Measurements from ENCODE around the gene TNFAIP8. TPM values are rescaled to one million over a fixed set of nuclear protein-coding genes. Genes with fewer than 3 reads are reported as not detected.
A peak's percentile ranks its signal among the peaks of the same experiment; 100 is the strongest.

Gene TNFAIP8
- total and polyA plus RNA-seq, 2 experiments from 2014 or later = 10.6 to 29.2 TPM

GRCh38 chr5:119388619-119389190 lies 32.9 kb downstream of the TNFAIP8 start (continued):
- TF ChIP-seq, protein P1, sequence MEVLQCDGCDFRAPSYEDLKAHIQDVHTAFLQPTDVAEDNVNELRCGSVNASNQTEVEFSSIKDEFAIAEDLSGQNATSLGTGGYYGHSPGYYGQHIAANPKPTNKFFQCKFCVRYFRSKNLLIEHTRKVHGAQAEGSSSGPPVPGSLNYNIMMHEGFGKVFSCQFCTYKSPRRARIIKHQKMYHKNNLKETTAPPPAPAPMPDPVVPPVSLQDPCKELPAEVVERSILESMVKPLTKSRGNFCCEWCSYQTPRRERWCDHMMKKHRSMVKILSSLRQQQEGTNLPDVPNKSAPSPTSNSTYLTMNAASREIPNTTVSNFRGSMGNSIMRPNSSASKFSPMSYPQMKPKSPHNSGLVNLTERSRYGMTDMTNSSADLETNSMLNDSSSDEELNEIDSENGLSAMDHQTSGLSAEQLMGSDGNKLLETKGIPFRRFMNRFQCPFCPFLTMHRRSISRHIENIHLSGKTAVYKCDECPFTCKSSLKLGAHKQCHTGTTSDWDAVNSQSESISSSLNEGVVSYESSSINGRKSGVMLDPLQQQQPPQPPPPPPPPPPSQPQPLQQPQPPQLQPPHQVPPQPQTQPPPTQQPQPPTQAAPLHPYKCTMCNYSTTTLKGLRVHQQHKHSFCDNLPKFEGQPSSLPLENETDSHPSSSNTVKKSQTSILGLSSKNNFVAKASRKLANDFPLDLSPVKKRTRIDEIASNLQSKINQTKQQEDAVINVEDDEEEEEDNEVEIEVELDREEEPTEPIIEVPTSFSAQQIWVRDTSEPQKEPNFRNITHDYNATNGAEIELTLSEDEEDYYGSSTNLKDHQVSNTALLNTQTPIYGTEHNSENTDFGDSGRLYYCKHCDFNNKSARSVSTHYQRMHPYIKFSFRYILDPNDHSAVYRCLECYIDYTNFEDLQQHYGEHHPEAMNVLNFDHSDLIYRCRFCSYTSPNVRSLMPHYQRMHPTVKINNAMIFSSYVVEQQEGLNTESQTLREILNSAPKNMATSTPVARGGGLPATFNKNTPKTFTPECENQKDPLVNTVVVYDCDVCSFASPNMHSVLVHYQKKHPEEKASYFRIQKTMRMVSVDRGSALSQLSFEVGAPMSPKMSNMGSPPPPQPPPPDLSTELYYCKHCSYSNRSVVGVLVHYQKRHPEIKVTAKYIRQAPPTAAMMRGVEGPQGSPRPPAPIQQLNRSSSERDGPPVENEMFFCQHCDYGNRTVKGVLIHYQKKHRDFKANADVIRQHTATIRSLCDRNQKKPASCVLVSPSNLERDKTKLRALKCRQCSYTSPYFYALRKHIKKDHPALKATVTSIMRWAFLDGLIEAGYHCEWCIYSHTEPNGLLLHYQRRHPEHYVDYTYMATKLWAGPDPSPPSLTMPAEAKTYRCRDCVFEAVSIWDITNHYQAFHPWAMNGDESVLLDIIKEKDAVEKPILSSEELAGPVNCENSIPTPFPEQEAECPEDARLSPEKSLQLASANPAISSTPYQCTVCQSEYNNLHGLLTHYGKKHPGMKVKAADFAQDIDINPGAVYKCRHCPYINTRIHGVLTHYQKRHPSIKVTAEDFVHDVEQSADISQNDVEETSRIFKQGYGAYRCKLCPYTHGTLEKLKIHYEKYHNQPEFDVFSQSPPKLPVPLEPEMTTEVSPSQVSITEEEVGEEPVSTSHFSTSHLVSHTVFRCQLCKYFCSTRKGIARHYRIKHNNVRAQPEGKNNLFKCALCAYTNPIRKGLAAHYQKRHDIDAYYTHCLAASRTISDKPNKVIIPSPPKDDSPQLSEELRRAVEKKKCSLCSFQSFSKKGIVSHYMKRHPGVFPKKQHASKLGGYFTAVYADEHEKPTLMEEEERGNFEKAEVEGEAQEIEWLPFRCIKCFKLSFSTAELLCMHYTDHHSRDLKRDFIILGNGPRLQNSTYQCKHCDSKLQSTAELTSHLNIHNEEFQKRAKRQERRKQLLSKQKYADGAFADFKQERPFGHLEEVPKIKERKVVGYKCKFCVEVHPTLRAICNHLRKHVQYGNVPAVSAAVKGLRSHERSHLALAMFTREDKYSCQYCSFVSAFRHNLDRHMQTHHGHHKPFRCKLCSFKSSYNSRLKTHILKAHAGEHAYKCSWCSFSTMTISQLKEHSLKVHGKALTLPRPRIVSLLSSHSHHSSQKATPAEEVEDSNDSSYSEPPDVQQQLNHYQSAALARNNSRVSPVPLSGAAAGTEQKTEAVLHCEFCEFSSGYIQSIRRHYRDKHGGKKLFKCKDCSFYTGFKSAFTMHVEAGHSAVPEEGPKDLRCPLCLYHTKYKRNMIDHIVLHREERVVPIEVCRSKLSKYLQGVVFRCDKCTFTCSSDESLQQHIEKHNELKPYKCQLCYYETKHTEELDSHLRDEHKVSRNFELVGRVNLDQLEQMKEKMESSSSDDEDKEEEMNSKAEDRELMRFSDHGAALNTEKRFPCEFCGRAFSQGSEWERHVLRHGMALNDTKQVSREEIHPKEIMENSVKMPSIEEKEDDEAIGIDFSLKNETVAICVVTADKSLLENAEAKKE (CRISPR knock-in tag; IDR thresholded peaks at IDR 0.05) = no peak
- no peak for TF ChIP-seq EZH2 (IDR thresholded peaks at IDR 0.05; ENCODE audit: low read depth, unreplicated experiment)
- TF ChIP-seq ZNF331 (CRISPR knock-in tag; IDR thresholded peaks at IDR 0.05; ENCODE audit: low read depth) = no peak
- TF ChIP-seq CTCF (conservative IDR thresholded peaks at IDR 0.05; ENCODE audit: low read depth in 2 of 2) = no peak

- peak overlapping the region; percentile 63 for H3K4me2 ChIP-seq
- peaks cover 20% of the 10 kb centered on the region for H3K4me1 ChIP-seq (ENCODE audit: insufficient read depth)
- H3K79me2 ChIP-seq (replicated peaks; ENCODE audit: insufficient read depth) = no peaks in the 10 kb centered on the region; the same call in 1 of the 2 replicates
- Mint-ChIP-seq H3K4me1 (peaks cover 27% of the 10 kb centered on the region), H3K9me3 (no peaks in the 10 kb centered on the region), H3K27ac (peak overlapping the region; percentile 91), H3K36me3 (ENCODE audit: low read depth) (0 out of 3 replicates have a peak, but pooled peaks cover 2% of the 10 kb centered on the region), H3K27me3 (ENCODE audit: insufficient read depth, low read depth, poor library complexity) (peaks cover 2% of the 10 kb centered on the region), H3K4me3 (no peak overlapping the region)
- no peaks in the 10 kb centered on the region for H4K20me1 ChIP-seq (replicated peaks; ENCODE audit: insufficient read depth)
- ATAC-seq (peak; percentile 45; the same call in 2 of the 3 replicates), DNase-seq (ENCODE audit: low spot score) (no peak)
- no peak overlapping the region for H2AFZ ChIP-seq
- no peaks in the 10 kb centered on the region for H3K36me3 ChIP-seq (ENCODE audit: insufficient read depth)
- no peaks in the 10 kb centered on the region for H3K27me3 ChIP-seq (ENCODE audit: insufficient read depth)
- no peak overlapping the region for H3K4me3 ChIP-seq
- no peaks in the 10 kb centered on the region; the same call in 1 of the 2 replicates for H3K9me2 ChIP-seq (ENCODE audit: insufficient read depth)
- H3F3A ChIP-seq (replicated peaks; ENCODE audit: low read depth) = no peaks in the 10 kb centered on the region
- H3K27ac ChIP-seq (ENCODE audit: low read depth) = no peak overlapping the region
- no peak for TF ChIP-seq REST (IDR thresholded peaks at IDR 0.05; ENCODE audit: unreplicated experiment)
- TF ChIP-seq, protein P2, sequence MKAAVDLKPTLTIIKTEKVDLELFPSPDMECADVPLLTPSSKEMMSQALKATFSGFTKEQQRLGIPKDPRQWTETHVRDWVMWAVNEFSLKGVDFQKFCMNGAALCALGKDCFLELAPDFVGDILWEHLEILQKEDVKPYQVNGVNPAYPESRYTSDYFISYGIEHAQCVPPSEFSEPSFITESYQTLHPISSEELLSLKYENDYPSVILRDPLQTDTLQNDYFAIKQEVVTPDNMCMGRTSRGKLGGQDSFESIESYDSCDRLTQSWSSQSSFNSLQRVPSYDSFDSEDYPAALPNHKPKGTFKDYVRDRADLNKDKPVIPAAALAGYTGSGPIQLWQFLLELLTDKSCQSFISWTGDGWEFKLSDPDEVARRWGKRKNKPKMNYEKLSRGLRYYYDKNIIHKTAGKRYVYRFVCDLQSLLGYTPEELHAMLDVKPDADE (IDR thresholded peaks at IDR 0.05) = no peak
- no peak for TF ChIP-seq POLR2AphosphoS5 (IDR thresholded peaks at IDR 0.05; ENCODE audit: low read depth)
- TF ChIP-seq JUNB (IDR thresholded peaks at IDR 0.05; ENCODE audit: unreplicated experiment) = no peak
These were observed 33.6 kb downstream of the TNFAIP8 start for GRCh38 chr5:119389288-119390030.

Data from GM23338 (cell line).